ENCODE results near the gene MARCHF10. TPM values are rescaled to one million over a fixed set of nuclear protein-coding genes. Genes with fewer than 3 reads are reported as not detected.

The MARCHF10 gene
- polyA plus RNA-seq, 1 experiment = 0.43 TPM

DNA sequence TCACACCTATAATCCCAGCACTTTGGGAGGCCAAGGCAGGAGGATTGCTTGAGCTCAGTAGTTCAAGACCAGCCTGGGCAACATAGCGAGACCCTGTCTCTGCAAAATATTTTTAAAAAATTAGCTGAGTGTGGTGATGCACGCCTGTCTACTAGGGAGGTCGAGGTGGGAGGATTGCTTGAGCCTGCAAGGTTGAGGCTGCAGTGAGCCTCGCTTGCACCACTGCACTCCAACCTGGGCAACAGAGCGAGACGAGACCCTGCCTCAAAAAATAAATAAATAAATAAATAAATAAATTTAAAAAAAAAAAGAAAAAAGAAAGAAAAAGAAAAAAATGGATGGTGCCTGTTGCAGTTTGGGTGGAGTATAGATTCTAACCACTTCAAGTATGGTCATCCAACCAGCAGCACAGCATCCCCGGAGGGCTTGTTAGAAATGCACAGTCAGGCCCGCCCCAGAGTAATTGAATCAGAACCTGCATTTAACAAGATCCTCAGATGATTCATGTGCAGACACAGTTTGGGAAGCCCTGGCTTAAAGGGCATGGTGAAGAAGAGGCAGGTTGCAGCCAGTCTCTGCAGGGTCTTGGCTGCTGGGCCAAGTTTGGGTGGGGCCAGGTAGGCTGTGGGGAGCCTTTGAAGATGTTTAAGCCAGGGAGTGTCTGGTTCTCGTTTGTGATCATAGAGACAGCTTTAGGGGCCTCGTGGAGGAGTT, 139.9 kb downstream of the MARCHF10 start:
- TF ChIP-seq, protein P1, sequence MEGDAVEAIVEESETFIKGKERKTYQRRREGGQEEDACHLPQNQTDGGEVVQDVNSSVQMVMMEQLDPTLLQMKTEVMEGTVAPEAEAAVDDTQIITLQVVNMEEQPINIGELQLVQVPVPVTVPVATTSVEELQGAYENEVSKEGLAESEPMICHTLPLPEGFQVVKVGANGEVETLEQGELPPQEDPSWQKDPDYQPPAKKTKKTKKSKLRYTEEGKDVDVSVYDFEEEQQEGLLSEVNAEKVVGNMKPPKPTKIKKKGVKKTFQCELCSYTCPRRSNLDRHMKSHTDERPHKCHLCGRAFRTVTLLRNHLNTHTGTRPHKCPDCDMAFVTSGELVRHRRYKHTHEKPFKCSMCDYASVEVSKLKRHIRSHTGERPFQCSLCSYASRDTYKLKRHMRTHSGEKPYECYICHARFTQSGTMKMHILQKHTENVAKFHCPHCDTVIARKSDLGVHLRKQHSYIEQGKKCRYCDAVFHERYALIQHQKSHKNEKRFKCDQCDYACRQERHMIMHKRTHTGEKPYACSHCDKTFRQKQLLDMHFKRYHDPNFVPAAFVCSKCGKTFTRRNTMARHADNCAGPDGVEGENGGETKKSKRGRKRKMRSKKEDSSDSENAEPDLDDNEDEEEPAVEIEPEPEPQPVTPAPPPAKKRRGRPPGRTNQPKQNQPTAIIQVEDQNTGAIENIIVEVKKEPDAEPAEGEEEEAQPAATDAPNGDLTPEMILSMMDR (IDR thresholded peaks at IDR 0.05; ENCODE audit: insufficient read depth, low read depth, low read length) = no peak
- H3K36me3 ChIP-seq (ENCODE audit: control insufficient read depth, insufficient read depth, low read length) = peaks cover 56% of the 10 kb centered on the region
- DNase-seq (ENCODE audit: low read depth) = peak; percentile 16
- H3K4me3 ChIP-seq (ENCODE audit: low read depth, low read length) = no peak overlapping the region
- no peaks in the 10 kb centered on the region for H3K27me3 ChIP-seq (ENCODE audit: control insufficient read depth, insufficient read depth, low read length)
- POLR2A ChIA-PET = no interaction called here
- CTCF ChIA-PET = interaction anchor here (0.7 kb wide), 1 partner anchor 24 kb away, joined by 3 read pairs; no protein-coding TSS in a partner anchor

DNA sequence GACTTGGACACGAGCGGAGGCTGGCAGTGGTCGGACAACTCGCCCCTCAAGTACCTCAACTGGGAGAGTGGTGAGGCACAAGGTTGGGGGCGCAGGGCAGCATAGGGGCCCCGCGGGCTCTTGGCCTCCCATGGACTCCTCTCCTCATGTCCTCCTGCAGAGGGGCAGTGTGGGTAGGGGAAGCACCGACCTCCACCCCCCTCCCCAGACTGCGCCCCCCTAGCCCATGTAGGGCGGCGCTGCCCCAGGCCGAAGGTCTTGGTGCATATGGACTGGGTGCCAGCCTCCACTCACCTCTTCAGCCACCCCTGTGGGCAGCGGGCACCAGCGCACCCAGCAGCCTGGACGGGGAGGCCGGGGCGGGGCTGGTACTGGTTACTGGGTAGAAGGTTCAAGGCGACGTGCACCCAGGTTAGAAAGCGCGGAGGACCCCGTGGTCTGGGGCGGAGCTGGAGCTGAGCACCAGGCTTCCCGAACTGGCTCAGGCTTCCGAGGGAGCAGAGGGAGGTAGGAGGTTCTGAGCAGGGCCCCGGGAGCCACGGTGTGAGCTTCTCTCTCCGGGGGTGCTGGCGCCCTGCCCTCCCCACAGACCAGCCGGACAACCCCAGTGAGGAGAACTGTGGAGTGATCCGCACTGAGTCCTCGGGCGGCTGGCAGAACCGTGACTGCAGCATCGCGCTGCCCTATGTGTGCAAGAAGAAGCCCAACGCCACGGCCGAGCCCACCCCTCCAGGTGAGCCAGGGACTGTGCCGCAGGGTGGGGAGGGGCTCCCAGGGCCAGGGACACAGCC, 141.1 kb downstream of the MARCHF10 start:
- H3K27me3 ChIP-seq (ENCODE audit: control insufficient read depth, insufficient read depth, low read length) = no peaks in the 10 kb centered on the region
- no peak for DNase-seq (ENCODE audit: low read depth)

DNA sequence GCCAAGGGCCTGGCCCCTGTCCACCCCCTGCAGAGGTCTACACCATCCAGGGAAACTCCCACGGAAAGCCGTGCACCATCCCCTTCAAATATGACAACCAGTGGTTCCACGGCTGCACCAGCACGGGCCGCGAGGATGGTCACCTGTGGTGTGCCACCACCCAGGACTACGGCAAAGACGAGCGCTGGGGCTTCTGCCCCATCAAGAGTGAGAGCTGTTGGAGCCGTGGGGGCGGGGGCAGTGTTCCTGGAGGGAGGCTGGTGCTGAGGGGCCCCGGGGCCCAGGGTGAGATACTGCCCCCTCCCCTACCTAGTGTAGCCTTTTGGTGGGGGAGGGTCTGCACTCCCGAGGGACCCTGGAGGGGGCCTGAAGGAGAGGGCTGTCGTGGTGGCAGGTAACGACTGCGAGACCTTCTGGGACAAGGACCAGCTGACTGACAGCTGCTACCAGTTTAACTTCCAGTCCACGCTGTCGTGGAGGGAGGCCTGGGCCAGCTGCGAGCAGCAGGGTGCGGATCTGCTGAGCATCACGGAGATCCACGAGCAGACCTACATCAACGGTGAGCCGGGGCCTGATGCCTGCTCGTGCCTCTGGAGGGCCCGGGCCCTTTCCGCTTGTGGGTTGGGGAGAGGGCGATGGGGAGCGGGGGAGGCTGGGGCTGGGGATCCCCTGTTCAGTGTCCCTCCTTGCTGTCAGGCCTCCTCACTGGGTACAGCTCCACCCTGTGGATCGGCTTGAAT, 141.9 kb downstream of the MARCHF10 start:
- H3K36me3 ChIP-seq (ENCODE audit: control insufficient read depth, insufficient read depth, low read length) = peaks cover 43% of the 10 kb centered on the region
- no peak overlapping the region for H3K4me3 ChIP-seq (ENCODE audit: low read depth, low read length)
- DNase-seq (ENCODE audit: low read depth) = no peak
- TF ChIP-seq, protein P1 (IDR thresholded peaks at IDR 0.05; ENCODE audit: insufficient read depth, low read depth, low read length) = no peak
- no peaks in the 10 kb centered on the region for H3K27me3 ChIP-seq (ENCODE audit: control insufficient read depth, insufficient read depth, low read length)
- POLR2A ChIA-PET = no interaction called here
- CTCF ChIA-PET = no interaction called here

More for the DNA sequence above, 141.1 kb downstream of the MARCHF10 start:
- POLR2A ChIA-PET = no interaction called here
- Histone ChIP-seq H3K36me3 (ENCODE audit: control insufficient read depth, insufficient read depth, low read length) (peaks cover 50% of the 10 kb centered on the region), H3K4me3 (ENCODE audit: low read depth, low read length) (no peak overlapping the region)
- TF ChIP-seq, protein P1 (IDR thresholded peaks at IDR 0.05; ENCODE audit: insufficient read depth, low read depth, low read length) = no peak
- CTCF ChIA-PET = no interaction called here

DNA sequence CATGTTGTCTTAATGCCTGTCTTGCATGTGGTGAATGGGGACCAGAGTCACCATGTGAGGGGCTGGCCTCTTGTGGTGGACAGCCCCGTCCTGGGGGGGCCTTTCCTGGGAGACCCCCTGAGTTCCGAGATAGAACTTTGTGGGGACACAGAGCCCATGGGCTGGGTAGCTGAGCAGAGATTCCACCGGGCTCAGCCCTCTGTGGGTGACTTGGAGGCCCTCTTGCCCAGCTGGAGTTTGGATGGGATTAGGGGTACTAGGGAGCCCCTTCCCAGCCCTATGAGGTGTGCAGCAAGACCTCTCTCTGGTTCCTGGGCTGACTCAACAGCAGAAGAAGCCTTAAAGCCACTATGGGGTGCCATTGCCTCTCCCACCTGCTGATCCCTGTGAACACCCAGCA, 142.5 kb downstream of the MARCHF10 start:
- H3K4me3 ChIP-seq (ENCODE audit: low read depth, low read length) = no peak overlapping the region
- H3K36me3 ChIP-seq (ENCODE audit: control insufficient read depth, insufficient read depth, low read length) = peaks cover 43% of the 10 kb centered on the region
- CTCF ChIA-PET = no interaction called here
- POLR2A ChIA-PET = no interaction called here
- TF ChIP-seq, protein P1 (IDR thresholded peaks at IDR 0.05; ENCODE audit: insufficient read depth, low read depth, low read length) = no peak
- no peaks in the 10 kb centered on the region for H3K27me3 ChIP-seq (ENCODE audit: control insufficient read depth, insufficient read depth, low read length)
- no peak for DNase-seq (ENCODE audit: low read depth)

Data from BJ (cell line).